LNCAP (cell line): Measurements from ENCODE around the gene KCNK5.

ENCODE experiments used
- TF ChIP-seq, protein P1 (sequence below): fragments of 450-650 bp; IDR thresholded peaks from 2 replicates; pipeline ENCODE4 v1.5.1; 2017; ENCODE audit warnings: mild to moderate bottlenecking

The KCNK5 gene

GRCh38 chr6:39214120-39214813 lies 15.0 kb downstream of the KCNK5 start:
- TF ChIP-seq, protein P1, sequence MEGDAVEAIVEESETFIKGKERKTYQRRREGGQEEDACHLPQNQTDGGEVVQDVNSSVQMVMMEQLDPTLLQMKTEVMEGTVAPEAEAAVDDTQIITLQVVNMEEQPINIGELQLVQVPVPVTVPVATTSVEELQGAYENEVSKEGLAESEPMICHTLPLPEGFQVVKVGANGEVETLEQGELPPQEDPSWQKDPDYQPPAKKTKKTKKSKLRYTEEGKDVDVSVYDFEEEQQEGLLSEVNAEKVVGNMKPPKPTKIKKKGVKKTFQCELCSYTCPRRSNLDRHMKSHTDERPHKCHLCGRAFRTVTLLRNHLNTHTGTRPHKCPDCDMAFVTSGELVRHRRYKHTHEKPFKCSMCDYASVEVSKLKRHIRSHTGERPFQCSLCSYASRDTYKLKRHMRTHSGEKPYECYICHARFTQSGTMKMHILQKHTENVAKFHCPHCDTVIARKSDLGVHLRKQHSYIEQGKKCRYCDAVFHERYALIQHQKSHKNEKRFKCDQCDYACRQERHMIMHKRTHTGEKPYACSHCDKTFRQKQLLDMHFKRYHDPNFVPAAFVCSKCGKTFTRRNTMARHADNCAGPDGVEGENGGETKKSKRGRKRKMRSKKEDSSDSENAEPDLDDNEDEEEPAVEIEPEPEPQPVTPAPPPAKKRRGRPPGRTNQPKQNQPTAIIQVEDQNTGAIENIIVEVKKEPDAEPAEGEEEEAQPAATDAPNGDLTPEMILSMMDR = no peak

- TF ChIP-seq, protein P1 = no peak
These were observed 15.9 kb downstream of the KCNK5 start for GRCh38 chr6:39213195-39213920.

GRCh38 chr6:39211183-39211582 lies 18.1 kb downstream of the KCNK5 start:
- TF ChIP-seq, protein P1 = no peak

DNA sequence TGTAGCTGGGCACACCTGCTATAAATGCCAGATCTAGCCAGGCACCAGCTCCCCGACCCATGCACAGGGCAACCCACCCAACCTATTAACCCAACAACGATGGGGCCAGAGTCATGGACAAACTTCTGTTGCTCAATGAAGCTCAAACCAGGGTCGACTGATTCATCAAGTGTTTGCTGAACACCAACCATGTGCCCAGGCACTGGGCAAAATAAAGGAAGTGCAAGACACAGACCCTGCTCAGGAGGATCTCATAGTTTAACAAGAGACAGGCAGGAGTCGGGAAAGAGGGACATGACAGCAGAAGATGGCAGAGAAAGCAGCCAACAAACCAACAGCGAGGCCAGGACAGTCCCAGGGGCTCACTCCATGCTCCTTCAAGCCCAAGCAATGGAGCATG lies 18.8 kb downstream of the KCNK5 start:
- TF ChIP-seq, protein P1 = no peak

GRCh38 chr6:39209911-39210310 lies 19.4 kb downstream of the KCNK5 start:
- TF ChIP-seq, protein P1 = no peak

GRCh38 chr6:39209360-39209811 lies 19.9 kb downstream of the KCNK5 start:
- TF ChIP-seq, protein P1 = no peak

GRCh38 chr6:39208223-39208739 lies 21.0 kb downstream of the KCNK5 start:
- TF ChIP-seq, protein P1 = no peak
